ENCODE data around the gene EFL1.
A peak's percentile ranks its signal among the peaks of the same experiment; 100 is the strongest.

EFL1 gene

GRCh38 chr15:82178061-82178460 is 84.5 kb downstream of the EFL1 start:
- no peak for DNase-seq (ENCODE audit: low read depth)

GRCh38 chr15:82177291-82178010 is 85.1 kb downstream of the EFL1 start:
- H3K4me3 ChIP-seq (ENCODE audit: low read depth, low read length), result no peak overlapping the region
- peak; percentile 5 for DNase-seq (ENCODE audit: low read depth)
- no peak for TF ChIP-seq CTCF (IDR thresholded peaks at IDR 0.05; ENCODE audit: insufficient read depth, low read depth, low read length, missing control alignments)

More at GRCh38 chr15:82178061-82178460, 84.5 kb downstream of the EFL1 start:
- no peak for TF ChIP-seq CTCF (IDR thresholded peaks at IDR 0.05; ENCODE audit: insufficient read depth, low read depth, low read length, missing control alignments)
- no peak overlapping the region for H3K4me3 ChIP-seq (ENCODE audit: low read depth, low read length)

GRCh38 chr15:82176542-82176941 is 86.0 kb downstream of the EFL1 start:
- no peak overlapping the region for H3K4me3 ChIP-seq (ENCODE audit: low read depth, low read length)
- TF ChIP-seq CTCF (IDR thresholded peaks at IDR 0.05; ENCODE audit: insufficient read depth, low read depth, low read length, missing control alignments), result no peak
- no peak for DNase-seq (ENCODE audit: low read depth)

GRCh38 chr15:82174471-82175235 is 87.9 kb downstream of the EFL1 start:
- H3K4me3 ChIP-seq (ENCODE audit: low read depth, low read length), result no peak overlapping the region
- no peak for DNase-seq (ENCODE audit: low read depth)
- TF ChIP-seq CTCF (IDR thresholded peaks at IDR 0.05; ENCODE audit: insufficient read depth, low read depth, low read length, missing control alignments), result no peak

- H3K4me3 ChIP-seq (ENCODE audit: low read depth, low read length), result no peak overlapping the region
- DNase-seq (ENCODE audit: low read depth), result no peak
- TF ChIP-seq CTCF (IDR thresholded peaks at IDR 0.05; ENCODE audit: insufficient read depth, low read depth, low read length, missing control alignments), result no peak
These were observed 89.4 kb downstream of the EFL1 start for GRCh38 chr15:82173108-82173507.

- DNase-seq (ENCODE audit: low read depth), result no peak
- no peak for TF ChIP-seq CTCF (IDR thresholded peaks at IDR 0.05; ENCODE audit: insufficient read depth, low read depth, low read length, missing control alignments)
- H3K4me3 ChIP-seq (ENCODE audit: low read depth, low read length), result no peak overlapping the region
These were observed 90.0 kb downstream of the EFL1 start for GRCh38 chr15:82172506-82172905.

Data from GM12865 (cell line).